HAP-1 (cell line): ENCODE data around the gene SACM1L.
"Not testable (repeated sequence)": the region's sequence is repeated elsewhere in the genome, so short reads cannot be mapped to it uniquely, and the experiment has no call there.

ENCODE experiments used
- DNase-seq, 2 experiments: peaks; one replicate each; pipeline ENCODE4 v3.0.0-alpha.2; 2016 to 2020; ENCODE audit warnings: low spot score in 2 of 2
- H3K27me3 ChIP-seq: fragments of 250-450 bp; sonication (Bioruptor Pico); 2 replicates; pipeline ENCODE4 v1.5.1; 2020; ENCODE audit warnings: low read depth, mild to moderate bottlenecking, moderate library complexity
- H3K36me3 ChIP-seq: fragments of 250-450 bp; sonication (Bioruptor Pico); replicated peaks from 2 replicates; pipeline ENCODE4 v1.5.1; 2020; ENCODE audit warnings: mild to moderate bottlenecking
- H3K4me1 ChIP-seq: fragments of 250-450 bp; sonication (Bioruptor Pico); 2 replicates; pipeline ENCODE4 v1.5.1; 2020; ENCODE audit warnings: mild to moderate bottlenecking
- H3K4me3 ChIP-seq: fragments of 250-450 bp; sonication (Bioruptor Pico); 2 replicates; pipeline ENCODE4 v1.5.1; 2020; ENCODE audit warnings: mild to moderate bottlenecking, moderate library complexity
- H3K9me3 ChIP-seq: fragments of 250-450 bp; sonication (Bioruptor Pico); 2 replicates; pipeline ENCODE4 v1.5.1; 2020; ENCODE audit warnings: mild to moderate bottlenecking, moderate library complexity
- in situ Hi-C: fragments of 300-500 bp; cut with MboI; formaldehyde crosslinking; loops from 3 replicates; pipeline ENCODE4 v1.14.3; 2020; ENCODE audit warnings: low sequenced_read_pairs, inconsistent platforms, mixed read lengths

Gene SACM1L

GRCh38 chr3:45677033-45677446 is 12.2 kb upstream of the SACM1L start:
- no peaks in the 10 kb centered on the region for H3K4me1 ChIP-seq
- H3K36me3 ChIP-seq, result peaks cover 45% of the 10 kb centered on the region
- in situ Hi-C loops, result no loop called here
- no peak for DNase-seq
- no peaks in the 10 kb centered on the region for H3K9me3 ChIP-seq
- no peaks in the 10 kb centered on the region for H3K27me3 ChIP-seq
- H3K4me3 ChIP-seq, result no peak overlapping the region

GRCh38 chr3:45677841-45678240 is 11.4 kb upstream of the SACM1L start:
- peaks cover 38% of the 10 kb centered on the region for H3K36me3 ChIP-seq
- H3K9me3 ChIP-seq, result no peaks in the 10 kb centered on the region
- no peaks in the 10 kb centered on the region for H3K4me1 ChIP-seq
- no peak for DNase-seq
- in situ Hi-C loops, result no loop called here
- H3K4me3 ChIP-seq, result no peak overlapping the region
- no peaks in the 10 kb centered on the region for H3K27me3 ChIP-seq

- DNase-seq, result no peak
- Histone ChIP-seq H3K36me3 (peaks cover 29% of the 10 kb centered on the region), H3K27me3 (no peaks in the 10 kb centered on the region), H3K4me1 (no peaks in the 10 kb centered on the region), H3K4me3 (no peak overlapping the region), H3K9me3 (no peaks in the 10 kb centered on the region)
- in situ Hi-C loops, result no loop called here
These were observed 9.4 kb upstream of the SACM1L start for GRCh38 chr3:45679805-45680204.

- DNase-seq, result no peak
- Histone ChIP-seq H3K9me3 (no peaks in the 10 kb centered on the region), H3K4me3 (no peak overlapping the region), H3K36me3 (peaks cover 17% of the 10 kb centered on the region), H3K4me1 (no peaks in the 10 kb centered on the region), H3K27me3 (no peaks in the 10 kb centered on the region)
- in situ Hi-C loops, result no loop called here
These were observed 8.0 kb upstream of the SACM1L start for GRCh38 chr3:45681221-45681620.

GRCh38 chr3:45681846-45682245 is 7.3 kb upstream of the SACM1L start:
- H3K4me1 ChIP-seq, result no peaks in the 10 kb centered on the region
- in situ Hi-C loops, result no loop called here
- H3K36me3 ChIP-seq, result peaks cover 12% of the 10 kb centered on the region
- H3K4me3 ChIP-seq, result no peak overlapping the region
- no peaks in the 10 kb centered on the region for H3K9me3 ChIP-seq
- no peak for DNase-seq
- no peaks in the 10 kb centered on the region for H3K27me3 ChIP-seq

GRCh38 chr3:45682311-45682710 is 6.9 kb upstream of the SACM1L start:
- Histone ChIP-seq H3K4me1 (no peaks in the 10 kb centered on the region), H3K27me3 (no peaks in the 10 kb centered on the region), H3K9me3 (no peaks in the 10 kb centered on the region), H3K36me3 (peaks cover 7% of the 10 kb centered on the region), H3K4me3 (no peak overlapping the region)
- DNase-seq, result no peak
- in situ Hi-C loops, result no loop called here

GRCh38 chr3:45682786-45683185 is 6.4 kb upstream of the SACM1L start:
- in situ Hi-C loops, result no loop called here
- DNase-seq, result no peak
- Histone ChIP-seq H3K4me1 (no peaks in the 10 kb centered on the region), H3K27me3 (no peaks in the 10 kb centered on the region), H3K36me3 (peaks cover 3% of the 10 kb centered on the region), H3K9me3 (no peaks in the 10 kb centered on the region), H3K4me3 (no peak overlapping the region)

- DNase-seq, result no peak
- in situ Hi-C loops, result no loop called here
- no peaks in the 10 kb centered on the region for H3K27me3 ChIP-seq
- no peaks in the 10 kb centered on the region for H3K9me3 ChIP-seq
- H3K4me1 ChIP-seq, result no peaks in the 10 kb centered on the region
- no peaks in the 10 kb centered on the region; the same call in 1 of the 2 replicates for H3K36me3 ChIP-seq
- H3K4me3 ChIP-seq, result no peak overlapping the region
These were observed 5.5 kb upstream of the SACM1L start for GRCh38 chr3:45683417-45684326.

- Histone ChIP-seq H3K4me1 (no peaks in the 10 kb centered on the region), H3K27me3 (no peaks in the 10 kb centered on the region), H3K4me3 (no peak overlapping the region), H3K9me3 (no peaks in the 10 kb centered on the region), H3K36me3 (no peaks in the 10 kb centered on the region; the same call in 1 of the 2 replicates)
- no peak for DNase-seq
- in situ Hi-C loops, result no loop called here
These were observed 4.8 kb upstream of the SACM1L start for GRCh38 chr3:45684327-45684892.

- H3K9me3 ChIP-seq, in situ Hi-C loops, H3K27me3 ChIP-seq, H3K36me3 ChIP-seq, H3K4me3 ChIP-seq, DNase-seq, H3K4me1 ChIP-seq: not testable (repeated sequence)
These were observed 3.5 kb upstream of the SACM1L start for GRCh38 chr3:45685722-45686121.

- Histone ChIP-seq H3K27me3 (no peaks in the 10 kb centered on the region), H3K36me3 (peaks cover 3% of the 10 kb centered on the region)
- in situ Hi-C loops, result no loop called here
These were observed 2.3 kb upstream of the SACM1L start for GRCh38 chr3:45686850-45687249.

GRCh38 chr3:45687828-45688193 is 1.4 kb upstream of the SACM1L start:
- no peak for DNase-seq
- H3K36me3 ChIP-seq, result peaks cover 5% of the 10 kb centered on the region
- H3K4me3 ChIP-seq, result peak overlapping the region; percentile 86
- in situ Hi-C loops, result no loop called here
- no peaks in the 10 kb centered on the region for H3K9me3 ChIP-seq
- peaks cover 8% of the 10 kb centered on the region for H3K4me1 ChIP-seq
- H3K27me3 ChIP-seq, result no peaks in the 10 kb centered on the region

More at GRCh38 chr3:45686850-45687249, 2.3 kb upstream of the SACM1L start:
- H3K4me3 ChIP-seq, result no peak overlapping the region
- H3K9me3 ChIP-seq, result no peaks in the 10 kb centered on the region
- peaks cover 8% of the 10 kb centered on the region for H3K4me1 ChIP-seq
- no peak for DNase-seq

GRCh38 chr3:45688194-45688881 is 858 bp upstream of the SACM1L start:
- in situ Hi-C loops, result no loop called here
- H3K4me3 ChIP-seq, result peak overlapping the region; percentile 86
- no peaks in the 10 kb centered on the region for H3K27me3 ChIP-seq
- peaks cover 8% of the 10 kb centered on the region for H3K4me1 ChIP-seq
- peaks cover 5% of the 10 kb centered on the region for H3K36me3 ChIP-seq
- no peaks in the 10 kb centered on the region for H3K9me3 ChIP-seq
- DNase-seq, result peak; percentile 44 to 70

GRCh38 chr3:45689787-45690145 is 570 bp downstream of the SACM1L start:
- in situ Hi-C loops, result no loop called here
- no peak for DNase-seq

More at GRCh38 chr3:45689787-45690145, 570 bp downstream of the SACM1L start:
- Histone ChIP-seq H3K4me3 (peak overlapping the region; percentile 86), H3K4me1 (peaks cover 11% of the 10 kb centered on the region), H3K27me3 (no peaks in the 10 kb centered on the region), H3K9me3 (no peaks in the 10 kb centered on the region), H3K36me3 (peaks cover 5% of the 10 kb centered on the region)
